ENCODE measurements around the gene PARP15. TPM values are rescaled to one million over a fixed set of nuclear protein-coding genes. Genes with fewer than 3 reads are reported as not detected.

The PARP15 gene
- total RNA-seq, 4 donors from 2014 or later, result 1.2 to 10.3 (median 4.2) TPM

- 89 to 100% methylated on average over 4 to 5 of the region's 5 CpGs for WGBS, 2 donors (ENCODE audit: low coverage in 1 of 2)
- TF ChIP-seq EP300 (IDR thresholded peaks at IDR 0.05; ENCODE audit: low read depth) (no peak), CTCF (IDR thresholded peaks at IDR 0.05) (no peak), POLR2AphosphoS5 (IDR thresholded peaks at IDR 0.05) (no peak), POLR2A (IDR thresholded peaks at IDR 0.05) (no peak)
- Histone ChIP-seq H3K27me3 (no peaks in the 10 kb centered on the region), H3K4me3 (no peak overlapping the region), H3K9me3 (no peaks in the 10 kb centered on the region), H3K27ac (no peak overlapping the region), H3K4me1 (peaks cover 0 to 16% (median 3%) of the 10 kb centered on the region in 4 donors), H3K36me3 (peaks cover 0 to 32% (median 12%) of the 10 kb centered on the region in 4 donors)
- intact Hi-C loops (cut with DNase I; ENCODE audit: low total_unique reads) (no loop called here), in situ Hi-C loops (cut with MboI; ENCODE audit: low pct_ligation_motif_present in 1 of 4, low pct_unique_long_range_greater_than_20kb in 1 of 4, low sequenced_read_pairs in 3 of 4) (loop anchor here (5.0 to 10.0 kb wide), 2 partner anchors 117 to 120 kb away; no protein-coding TSS in a partner anchor)
- DNase-seq, result no peak
Observed at GRCh38 chr3:122557356-122557755, 20.1 kb upstream of the PARP15 start.

- no peak for DNase-seq
- in situ Hi-C loops (cut with MboI; ENCODE audit: low pct_ligation_motif_present in 1 of 4, low pct_unique_long_range_greater_than_20kb in 1 of 4, low sequenced_read_pairs in 3 of 4) (loop anchor here (5.0 to 10.0 kb wide), 2 partner anchors 116 to 119 kb away; no protein-coding TSS in a partner anchor), intact Hi-C loops (cut with DNase I; ENCODE audit: low total_unique reads) (no loop called here)
- H3K4me3 ChIP-seq, result no peak overlapping the region
- TF ChIP-seq POLR2A (IDR thresholded peaks at IDR 0.05) (no peak), CTCF (IDR thresholded peaks at IDR 0.05) (no peak), POLR2AphosphoS5 (IDR thresholded peaks at IDR 0.05) (no peak), EP300 (IDR thresholded peaks at IDR 0.05; ENCODE audit: low read depth) (no peak)
- peaks cover 7 to 29% (median 13%) of the 10 kb centered on the region in 4 donors for H3K4me1 ChIP-seq
- no peaks in the 10 kb centered on the region for H3K27me3 ChIP-seq
- peaks cover 0 to 28% (median 9%) of the 10 kb centered on the region in 4 donors for H3K36me3 ChIP-seq
- H3K9me3 ChIP-seq, result no peaks in the 10 kb centered on the region
- no peak overlapping the region for H3K27ac ChIP-seq
- WGBS, 2 donors (ENCODE audit: low coverage in 1 of 2), result 92 to 100% methylated on average over 3 to 6 of the region's 6 CpGs
Observed at GRCh38 chr3:122558605-122559004, 18.8 kb upstream of the PARP15 start.

GRCh38 chr3:122559906-122560305, 17.5 kb upstream of the PARP15 start:
- 86 to 92% methylated on average over 3 of the region's 3 CpGs for WGBS, 2 donors (ENCODE audit: low coverage in 1 of 2)
- intact Hi-C loops (cut with DNase I; ENCODE audit: low total_unique reads), result loop anchor here (5.0 kb wide), 1 partner anchor 122 kb away; the partner anchor contains the start of gene PARP14
- Histone ChIP-seq H3K36me3 (peaks cover 0 to 24% (median 9%) of the 10 kb centered on the region in 4 donors), H3K27ac (no peak overlapping the region), H3K4me1 (peaks cover 8 to 33% (median 16%) of the 10 kb centered on the region in 4 donors), H3K27me3 (no peaks in the 10 kb centered on the region), H3K4me3 (no peak overlapping the region), H3K9me3 (no peaks in the 10 kb centered on the region)
- TF ChIP-seq CTCF (IDR thresholded peaks at IDR 0.05), result no peak
- TF ChIP-seq EP300 (IDR thresholded peaks at IDR 0.05; ENCODE audit: low read depth), result no peak
- no peak for TF ChIP-seq POLR2AphosphoS5 (IDR thresholded peaks at IDR 0.05)
- no peak for TF ChIP-seq POLR2A (IDR thresholded peaks at IDR 0.05)
- DNase-seq, result no peak
- in situ Hi-C loops (cut with MboI; ENCODE audit: low pct_ligation_motif_present in 1 of 4, low pct_unique_long_range_greater_than_20kb in 1 of 4, low sequenced_read_pairs in 3 of 4), result loop anchor here (5.0 to 10.0 kb wide), 2 partner anchors 115 to 117 kb away; no protein-coding TSS in a partner anchor

GRCh38 chr3:122560680-122561079, 16.8 kb upstream of the PARP15 start:
- no peaks in the 10 kb centered on the region for H3K9me3 ChIP-seq
- H3K27ac ChIP-seq, result no peak overlapping the region
- intact Hi-C loops (cut with DNase I; ENCODE audit: low total_unique reads) (loop anchor here (5.0 kb wide), 1 partner anchor 122 kb away; the partner anchor contains the start of gene PARP14), in situ Hi-C loops (cut with MboI; ENCODE audit: low pct_ligation_motif_present in 1 of 4, low pct_unique_long_range_greater_than_20kb in 1 of 4, low sequenced_read_pairs in 3 of 4) (no loop called here)
- H3K27me3 ChIP-seq, result no peaks in the 10 kb centered on the region
- peaks cover 8 to 40% (median 22%) of the 10 kb centered on the region in 4 donors for H3K4me1 ChIP-seq
- H3K36me3 ChIP-seq, result peaks cover 0 to 18% (median 9%) of the 10 kb centered on the region in 4 donors
- DNase-seq, result peak; percentile 56
- no peak for TF ChIP-seq POLR2A (IDR thresholded peaks at IDR 0.05)
- TF ChIP-seq EP300 (IDR thresholded peaks at IDR 0.05; ENCODE audit: low read depth), result no peak
- no peak for TF ChIP-seq POLR2AphosphoS5 (IDR thresholded peaks at IDR 0.05)
- TF ChIP-seq CTCF (IDR thresholded peaks at IDR 0.05), result peak; percentile 39 to 66 (median 49)
- 91 to 100% methylated on average over 1 of the region's 1 CpG for WGBS, 2 donors (ENCODE audit: low coverage in 1 of 2)
- H3K4me3 ChIP-seq, result no peak overlapping the region

All from transverse colon (tissue), 4 donors.